ENCODE measurements around the gene JPH2.
A peak's percentile ranks its signal among the peaks of the same experiment; 100 is the strongest.

JPH2 gene

GRCh38 chr20:44075191-44075949, 111.6 kb downstream of the JPH2 start:
- no peak for ATAC-seq

DNA sequence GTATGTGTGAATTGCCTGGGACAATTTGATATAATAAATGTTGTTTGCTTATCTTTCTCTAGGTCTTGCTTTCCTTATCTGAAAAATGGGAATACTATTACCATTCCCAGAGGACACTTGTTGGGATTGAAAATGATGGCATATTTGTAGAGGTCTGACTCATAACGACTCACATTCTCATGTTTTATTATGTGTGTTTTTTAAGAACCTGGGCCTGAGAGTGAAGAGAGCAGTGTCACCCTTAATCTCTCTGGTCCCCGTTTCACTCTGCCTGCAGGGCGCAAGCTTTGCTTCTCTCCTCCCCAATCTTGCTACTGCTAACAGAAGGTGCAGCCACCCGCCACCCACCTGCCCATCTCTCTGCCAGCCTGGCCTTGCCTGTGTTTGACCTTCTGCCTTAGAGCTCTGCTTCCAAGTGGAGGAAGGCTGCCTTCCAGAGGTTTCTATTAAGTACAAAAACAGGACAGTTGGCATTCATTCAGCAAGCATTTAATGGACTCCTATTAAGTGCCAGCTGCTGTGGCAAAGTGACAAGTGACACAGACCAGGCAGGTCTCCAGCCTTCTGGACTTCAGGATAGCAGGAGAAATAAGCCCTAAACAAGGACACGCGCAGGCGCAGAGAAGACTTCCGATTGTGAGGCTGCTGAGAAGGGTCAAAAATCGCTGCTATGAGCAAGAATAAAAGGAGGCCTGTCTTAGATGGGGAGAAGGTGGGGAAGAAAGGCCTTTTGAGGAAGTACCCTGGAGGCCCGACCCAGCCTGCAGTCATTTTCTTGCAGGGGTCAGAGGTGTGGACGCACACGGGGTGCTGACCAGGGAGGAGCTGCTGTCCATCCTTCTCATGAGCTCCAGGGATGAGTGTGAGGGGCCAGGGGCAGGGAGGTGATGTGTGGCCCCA, 112.5 kb downstream of the JPH2 start:
- no peak for DNase-seq

More at GRCh38 chr20:44075191-44075949, 111.6 kb downstream of the JPH2 start:
- DNase-seq: no peak

DNA sequence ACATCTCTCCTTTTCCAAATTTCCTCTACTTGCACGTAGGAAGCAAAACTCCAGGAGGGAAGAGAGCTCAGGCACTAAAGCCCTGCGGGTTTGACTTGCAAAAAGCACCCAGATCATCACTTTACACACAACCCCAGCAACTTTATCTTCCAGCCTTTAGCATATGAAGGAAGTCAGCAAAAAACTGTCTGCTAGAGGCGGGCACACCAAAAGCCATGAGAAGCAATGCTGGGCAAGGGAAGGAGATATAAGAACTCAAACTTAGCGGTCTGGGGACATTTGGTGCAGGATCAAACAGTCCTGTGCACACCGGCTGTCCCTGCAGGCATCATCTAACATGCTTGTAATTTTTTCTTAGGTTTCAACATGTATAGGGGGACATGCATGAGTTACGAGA, 113.3 kb downstream of the JPH2 start:
- DNase-seq (no peak), ATAC-seq (no peak)

More for the DNA sequence above, 112.5 kb downstream of the JPH2 start:
- no peak for ATAC-seq

DNA sequence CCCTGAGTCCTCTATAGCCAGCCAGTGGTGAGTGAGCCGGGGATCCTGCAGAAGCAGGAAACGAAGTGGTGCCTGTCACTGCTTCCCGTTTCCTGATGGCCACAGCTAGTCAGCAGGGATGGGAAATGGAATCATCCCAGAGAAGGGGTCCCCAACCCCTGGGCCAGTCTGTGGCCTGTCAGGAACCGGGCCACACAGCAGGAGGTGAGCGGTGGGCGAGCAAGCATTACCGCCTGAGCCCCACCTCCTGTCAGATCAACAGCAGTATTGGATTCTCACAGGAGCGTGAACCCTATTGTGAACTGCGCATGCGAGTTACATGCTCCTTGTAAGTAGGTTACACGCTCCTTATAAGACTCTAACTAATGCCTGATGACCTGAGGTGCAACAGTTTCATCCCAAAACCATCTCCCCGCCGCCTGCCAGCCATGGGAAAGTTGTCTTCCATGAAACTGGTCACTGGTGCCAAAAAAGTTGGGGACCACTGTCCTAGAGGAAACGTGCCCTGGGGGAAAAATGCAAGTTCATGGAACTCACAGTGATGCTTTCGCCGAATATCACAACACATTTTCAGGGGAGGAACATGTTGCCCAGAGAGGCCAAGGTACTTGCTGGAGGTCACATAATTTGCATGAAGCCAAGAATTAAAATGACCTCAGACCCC, 113.8 kb downstream of the JPH2 start:
- ATAC-seq (no peak), DNase-seq (no peak)

- no peak for ATAC-seq
- no peak for DNase-seq
These were observed 114.6 kb downstream of the JPH2 start for GRCh38 chr20:44072384-44072783.

DNA sequence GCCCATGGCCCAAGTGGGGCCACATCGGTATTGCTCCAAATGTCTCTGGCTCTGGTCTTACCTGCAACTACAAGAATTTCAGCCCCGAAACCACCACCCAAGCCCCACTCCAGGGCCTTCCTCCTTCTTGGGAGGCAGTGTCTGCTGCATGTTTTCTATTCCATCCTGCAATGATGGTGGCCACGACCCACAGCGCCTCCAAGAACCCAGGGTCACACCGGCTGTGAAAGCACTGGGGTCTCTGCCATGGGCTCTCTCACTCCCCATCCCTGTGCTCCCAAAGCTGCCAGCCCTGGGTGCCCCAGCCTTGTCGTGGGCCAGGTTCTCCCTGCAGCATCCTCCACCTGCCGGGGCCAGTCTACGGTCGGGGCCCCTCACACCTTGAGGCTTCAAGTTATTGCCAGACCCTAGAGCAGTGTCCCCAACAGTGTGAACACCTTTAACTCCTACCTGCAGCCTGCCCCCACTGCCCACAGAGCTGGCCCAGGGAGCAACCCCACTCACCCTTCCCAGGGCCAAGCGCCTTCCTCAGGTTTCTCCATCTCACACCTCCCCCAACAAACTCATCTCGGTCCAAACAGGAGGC, 115.4 kb downstream of the JPH2 start:
- DNase-seq: no peak
- ATAC-seq: no peak

DNA sequence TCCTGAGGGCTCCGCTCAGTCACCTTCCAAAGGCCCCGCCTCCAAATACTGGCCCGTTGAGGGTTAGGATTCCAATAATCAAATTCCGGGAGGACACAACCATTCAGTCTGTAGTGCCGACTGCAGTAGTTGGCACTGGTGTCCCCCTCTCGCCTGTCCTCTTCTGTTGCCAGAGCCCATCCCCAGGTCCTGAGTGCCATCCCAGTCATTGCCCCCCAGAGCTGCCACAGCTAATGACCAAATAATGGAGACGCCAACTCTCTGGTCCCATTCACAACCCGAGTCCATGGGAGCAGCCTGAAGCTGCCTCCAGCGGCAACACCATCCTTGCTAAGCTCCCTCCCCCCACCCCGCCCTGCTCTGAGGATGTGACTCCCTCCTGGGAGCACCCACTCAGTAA, 115.9 kb downstream of the JPH2 start:
- no peak for DNase-seq
- no peak for ATAC-seq

DNA sequence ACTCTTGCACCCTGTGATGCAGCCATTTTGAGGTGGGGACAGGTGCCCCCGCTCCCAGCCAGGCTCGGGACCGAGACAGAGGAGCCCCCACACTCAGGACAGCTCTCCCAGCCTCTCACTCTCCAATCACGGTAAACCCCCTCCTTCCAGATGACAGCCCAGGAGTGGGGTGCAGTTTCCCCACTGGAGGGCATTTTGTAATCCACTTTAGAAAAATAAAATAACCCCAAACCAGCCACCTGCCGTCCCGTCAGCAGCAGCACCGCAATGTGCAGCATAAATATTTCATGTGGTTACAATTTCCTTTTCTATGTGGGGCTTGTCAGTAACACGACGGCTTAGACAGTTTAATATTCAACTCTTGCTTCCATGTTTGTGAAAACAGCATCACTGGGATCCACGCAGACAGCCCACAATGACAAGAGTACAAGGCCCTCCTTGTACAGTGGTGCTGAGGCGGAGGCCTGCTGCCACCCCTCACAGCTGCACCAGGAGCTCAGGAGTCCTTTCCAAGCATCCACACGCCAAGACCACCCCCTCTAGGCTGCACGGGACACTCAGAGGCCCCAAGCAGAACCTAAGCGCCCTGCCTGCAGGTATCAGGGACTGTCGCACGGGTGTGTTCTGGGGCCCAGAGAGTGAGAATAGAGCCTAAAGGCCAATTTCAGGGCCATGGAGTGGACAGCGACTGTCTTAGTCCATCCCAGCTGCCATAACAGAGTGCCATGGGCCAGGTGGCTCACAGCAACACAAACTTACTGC, 116.7 kb downstream of the JPH2 start:
- peak; percentile 7 for ATAC-seq
- DNase-seq: peak; percentile 31

GRCh38 chr20:44069203-44070011, 117.6 kb downstream of the JPH2 start:
- DNase-seq: peak; percentile 74
- ATAC-seq: peak; percentile 66

DNA sequence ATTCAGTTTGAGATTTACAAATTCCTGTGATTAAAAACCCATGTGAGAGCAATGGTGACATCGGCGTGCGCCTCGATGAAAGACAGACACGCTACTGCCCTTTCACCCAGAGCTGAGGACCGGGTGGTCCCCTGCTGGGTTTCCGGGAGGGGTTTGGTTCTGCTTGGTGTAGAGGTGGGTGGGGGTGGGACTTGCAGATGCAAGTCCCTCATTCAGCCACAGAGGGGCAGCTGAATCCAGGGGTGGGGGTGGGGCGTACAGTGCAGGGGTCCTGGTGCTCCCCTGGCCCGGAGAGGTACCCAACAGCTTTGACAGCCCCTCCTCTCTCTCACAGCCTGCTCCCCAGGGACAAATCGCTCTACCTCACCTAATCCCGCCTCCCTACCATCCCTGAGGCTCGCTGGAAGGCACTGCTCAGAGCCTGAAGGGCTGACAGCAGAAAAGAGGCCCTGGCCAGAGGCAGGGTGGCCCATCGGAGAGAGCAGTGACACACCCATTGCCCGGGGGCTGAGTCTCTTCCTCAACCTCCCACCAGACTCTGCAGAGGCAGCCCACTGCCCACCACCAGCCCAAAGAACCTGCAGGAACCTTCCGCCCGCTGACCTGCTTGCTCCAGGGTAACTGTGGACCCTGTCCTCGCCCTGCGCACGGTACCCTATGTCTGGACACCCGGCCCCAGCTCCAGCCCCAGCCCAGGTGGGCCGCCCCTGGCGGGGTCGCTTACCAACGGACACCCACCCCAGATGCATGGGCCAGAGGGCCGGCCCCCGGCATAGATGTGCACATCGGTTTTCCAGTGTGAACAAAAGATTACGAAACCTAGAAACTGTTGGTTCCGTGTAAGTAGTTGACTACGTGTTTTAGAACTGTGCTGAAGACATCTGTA, 118.4 kb downstream of the JPH2 start:
- ATAC-seq (peak; percentile 31), DNase-seq (no peak)

DNA sequence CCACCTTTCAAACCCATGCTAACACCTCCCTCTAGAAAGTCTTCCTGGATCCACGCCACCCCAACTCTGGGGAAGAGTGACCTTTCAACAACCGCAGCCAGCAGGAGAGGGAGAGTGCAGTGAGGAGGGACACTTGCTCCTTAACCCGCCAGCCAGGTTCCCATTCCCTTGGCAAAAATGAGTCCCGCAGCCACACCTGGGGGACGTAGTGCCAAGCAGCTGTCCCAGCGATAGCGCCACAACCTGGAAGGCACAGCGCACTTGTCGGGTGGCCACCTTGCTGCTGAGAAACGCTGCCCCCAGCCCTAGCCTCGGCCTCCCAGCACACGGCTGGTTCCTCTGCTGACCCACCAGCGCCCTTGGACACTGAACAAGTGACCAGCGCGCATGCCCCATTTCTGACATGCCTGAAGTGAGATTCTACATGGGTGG, 119.3 kb downstream of the JPH2 start:
- no peak for DNase-seq
- ATAC-seq: no peak

GRCh38 chr20:44066645-44067606, 120.1 kb downstream of the JPH2 start:
- DNase-seq (no peak), ATAC-seq (no peak)

DNA sequence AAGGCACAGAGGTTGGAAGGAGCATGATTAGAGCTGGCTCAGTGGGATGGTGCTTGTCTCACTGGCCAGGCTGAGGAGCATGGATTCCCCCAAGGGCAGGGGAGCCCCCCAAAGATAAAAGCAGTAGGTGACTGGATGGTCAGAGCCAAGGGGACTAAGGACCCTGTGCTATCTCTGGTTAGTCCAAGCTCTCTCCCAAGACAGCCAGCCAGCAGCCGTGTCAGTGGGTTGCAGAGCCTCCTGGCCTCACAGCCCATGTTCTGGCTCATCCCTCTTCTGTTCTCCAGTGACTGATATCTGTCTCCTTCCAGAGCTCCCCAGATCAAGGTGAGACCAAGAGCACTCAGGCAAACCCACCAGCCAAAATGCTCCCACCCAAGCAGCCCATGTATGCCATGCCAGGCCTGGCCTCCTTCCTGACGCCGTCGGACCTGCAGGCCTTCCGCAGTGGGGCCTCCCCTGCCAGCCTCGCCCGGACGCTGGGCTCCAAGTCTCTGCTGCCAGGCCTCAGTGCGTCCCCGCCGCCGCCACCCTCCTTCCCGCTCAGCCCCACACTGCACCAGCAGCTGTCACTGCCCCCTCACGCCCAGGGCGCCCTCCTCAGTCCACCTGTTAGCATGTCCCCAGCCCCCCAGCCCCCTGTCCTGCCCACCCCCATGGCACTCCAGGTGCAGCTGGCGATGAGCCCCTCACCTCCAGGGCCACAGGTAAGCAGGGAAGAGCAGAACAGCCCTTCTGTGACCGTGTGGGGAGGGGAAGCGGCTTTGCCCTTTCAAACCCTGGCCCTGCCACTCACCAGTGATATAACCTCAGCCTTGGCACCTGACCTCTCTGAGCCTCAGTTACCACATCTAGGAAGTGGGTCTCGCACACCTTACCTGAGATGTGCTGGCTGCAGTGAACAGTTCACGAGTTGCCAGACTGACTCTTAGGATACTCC, 121.3 kb downstream of the JPH2 start:
- no peak for DNase-seq
- ATAC-seq: no peak

DNA sequence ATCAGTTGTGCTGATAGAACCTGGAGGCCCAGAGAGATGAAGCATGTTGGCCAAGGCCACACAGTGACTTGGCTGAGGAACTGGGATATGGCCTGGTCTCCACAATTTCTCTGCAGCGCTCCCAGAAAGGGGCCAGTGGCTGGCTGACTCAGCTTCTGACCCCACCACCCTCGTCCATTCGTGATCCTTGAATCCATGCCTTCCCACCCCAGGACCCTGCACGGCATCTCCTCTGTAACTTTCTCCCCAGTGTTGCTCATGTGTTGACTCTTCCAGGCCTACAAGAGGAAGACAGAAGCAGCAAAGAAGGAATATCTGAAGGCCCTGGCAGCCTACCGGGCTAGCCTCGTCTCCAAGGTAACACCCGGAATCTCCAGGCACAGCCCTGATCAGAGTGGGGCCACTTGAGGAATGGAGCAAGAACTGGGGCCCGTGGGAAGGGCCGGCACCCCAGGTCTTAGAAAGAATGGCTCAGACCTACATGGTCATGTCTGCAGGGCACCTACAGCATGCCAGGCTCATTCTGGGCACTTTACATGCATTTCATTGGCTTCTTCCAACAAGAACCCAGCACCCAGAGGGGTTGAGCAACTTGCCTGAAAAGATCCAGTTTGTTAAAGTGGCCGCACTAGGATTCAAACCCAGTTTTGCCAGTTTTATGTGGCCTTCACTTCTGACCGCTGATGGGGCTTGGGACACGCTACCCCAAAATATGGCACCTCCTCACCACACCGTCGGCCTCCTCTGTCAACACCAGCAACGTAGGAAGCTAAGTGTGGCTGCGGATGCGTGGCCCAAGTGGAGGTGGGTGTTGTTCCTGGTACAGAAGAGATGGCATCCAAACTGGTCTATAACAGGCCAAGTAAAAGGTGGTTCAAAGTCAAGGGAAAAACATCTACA, 122.2 kb downstream of the JPH2 start:
- no peak for ATAC-seq
- DNase-seq: no peak
